22Rv1 (cell line): ENCODE measurements around the gene PRMT6.
"Not testable (repeated sequence)": the region's sequence is repeated elsewhere in the genome, so short reads cannot be mapped to it uniquely, and the experiment has no call there.

ENCODE experiments used
- H3K27ac ChIP-seq: fragments of 450-650 bp; 2 replicates; pipeline ENCODE4 v1.5.1; 2017
- ZFX ChIP-seq: fragments of 450-650 bp; IDR thresholded peaks from 2 replicates; pipeline ENCODE4 v1.6.1; 2017; ENCODE audit warnings: antibody characterized with exemption, borderline replicate concordance
- TF ChIP-seq, protein P1 (sequence below): fragments of 450-650 bp; IDR thresholded peaks from 2 replicates; pipeline ENCODE4 v1.5.1; 2017; ENCODE audit warnings: mild to moderate bottlenecking

PRMT6 gene

DNA sequence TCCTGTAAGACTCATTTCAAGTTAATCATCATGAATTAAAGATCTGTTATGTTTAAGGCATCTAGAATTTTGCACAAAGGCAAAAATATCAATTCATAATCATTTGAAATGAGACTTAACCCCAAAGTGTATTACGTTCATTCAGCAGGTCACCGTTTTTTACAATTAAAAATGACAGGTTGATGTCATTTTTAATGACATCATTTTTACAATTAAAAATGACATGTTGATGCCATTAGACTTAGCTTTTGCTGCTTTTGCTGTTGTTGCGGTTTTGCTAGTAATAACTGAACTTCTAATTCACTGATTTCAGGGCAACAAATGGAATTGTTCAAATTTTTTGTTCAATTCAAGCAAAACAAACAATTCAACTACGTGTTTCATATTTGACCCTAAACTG is 17.0 kb downstream of the PRMT6 start:
- TF ChIP-seq, protein P1, sequence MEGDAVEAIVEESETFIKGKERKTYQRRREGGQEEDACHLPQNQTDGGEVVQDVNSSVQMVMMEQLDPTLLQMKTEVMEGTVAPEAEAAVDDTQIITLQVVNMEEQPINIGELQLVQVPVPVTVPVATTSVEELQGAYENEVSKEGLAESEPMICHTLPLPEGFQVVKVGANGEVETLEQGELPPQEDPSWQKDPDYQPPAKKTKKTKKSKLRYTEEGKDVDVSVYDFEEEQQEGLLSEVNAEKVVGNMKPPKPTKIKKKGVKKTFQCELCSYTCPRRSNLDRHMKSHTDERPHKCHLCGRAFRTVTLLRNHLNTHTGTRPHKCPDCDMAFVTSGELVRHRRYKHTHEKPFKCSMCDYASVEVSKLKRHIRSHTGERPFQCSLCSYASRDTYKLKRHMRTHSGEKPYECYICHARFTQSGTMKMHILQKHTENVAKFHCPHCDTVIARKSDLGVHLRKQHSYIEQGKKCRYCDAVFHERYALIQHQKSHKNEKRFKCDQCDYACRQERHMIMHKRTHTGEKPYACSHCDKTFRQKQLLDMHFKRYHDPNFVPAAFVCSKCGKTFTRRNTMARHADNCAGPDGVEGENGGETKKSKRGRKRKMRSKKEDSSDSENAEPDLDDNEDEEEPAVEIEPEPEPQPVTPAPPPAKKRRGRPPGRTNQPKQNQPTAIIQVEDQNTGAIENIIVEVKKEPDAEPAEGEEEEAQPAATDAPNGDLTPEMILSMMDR = no peak
- TF ChIP-seq ZFX = no peak
- no peak overlapping the region for H3K27ac ChIP-seq

DNA sequence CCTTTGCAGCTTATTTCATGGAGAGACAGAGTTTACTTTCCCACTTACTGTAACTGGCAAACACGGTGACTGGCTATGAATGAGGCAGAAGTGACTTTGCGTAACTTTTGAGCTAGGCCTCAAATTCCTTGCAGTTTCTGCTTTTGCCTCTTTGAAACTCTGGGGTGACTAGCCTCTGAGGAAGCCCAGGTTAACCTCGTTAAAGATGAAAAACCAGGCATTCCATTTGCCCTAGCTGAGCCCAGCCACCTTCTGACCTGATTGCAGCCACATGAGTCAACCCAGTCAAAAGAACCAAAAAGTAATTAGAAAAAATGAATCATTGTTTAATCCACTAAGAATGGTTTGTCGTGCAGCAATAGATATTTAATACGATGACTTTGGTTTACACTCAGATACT is 20.4 kb downstream of the PRMT6 start:
- TF ChIP-seq, protein P1 = no peak
- TF ChIP-seq ZFX = no peak
- no peak overlapping the region for H3K27ac ChIP-seq

DNA sequence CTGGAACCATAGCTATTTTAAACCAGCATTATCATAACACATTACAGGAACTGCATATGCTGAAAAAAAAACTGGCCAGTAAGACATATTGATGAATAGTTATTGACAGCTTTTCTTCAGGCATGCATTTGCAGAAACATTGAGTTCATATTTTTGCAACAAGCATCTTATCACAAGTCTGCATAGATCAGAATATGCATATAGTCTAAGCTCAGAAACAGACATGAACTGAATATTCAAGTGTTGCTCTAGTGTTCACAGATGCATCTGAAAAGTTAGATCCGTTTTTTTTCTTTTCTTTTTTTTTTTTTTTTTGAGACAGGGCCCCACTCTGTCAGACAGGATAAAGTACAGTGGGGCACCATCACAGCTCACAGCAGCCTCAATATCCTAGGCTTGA is 22.8 kb downstream of the PRMT6 start:
- H3K27ac ChIP-seq = no peak overlapping the region
- TF ChIP-seq, protein P1 = no peak
- no peak for TF ChIP-seq ZFX

DNA sequence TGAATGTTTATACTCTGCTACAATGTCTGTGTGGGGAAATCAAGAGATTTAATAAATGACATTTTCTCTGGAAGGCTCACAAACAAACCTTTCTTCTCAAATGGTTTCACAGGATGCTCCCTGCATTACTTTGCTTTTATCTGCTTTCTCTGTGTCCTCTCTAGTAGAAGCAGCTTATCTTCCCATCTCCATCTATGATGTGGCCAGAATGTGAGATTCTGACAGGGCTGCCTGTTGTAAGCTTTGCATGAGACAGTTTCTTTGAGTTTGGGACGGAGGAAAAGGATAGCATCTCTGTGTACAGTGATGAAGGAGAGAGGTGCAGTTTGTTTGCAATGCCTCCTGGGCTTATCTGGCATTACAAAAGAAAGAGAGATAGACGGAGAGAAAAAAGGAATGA is 24.6 kb downstream of the PRMT6 start:
- H3K27ac ChIP-seq = no peak overlapping the region
- TF ChIP-seq, protein P1 = no peak
- no peak for TF ChIP-seq ZFX

DNA sequence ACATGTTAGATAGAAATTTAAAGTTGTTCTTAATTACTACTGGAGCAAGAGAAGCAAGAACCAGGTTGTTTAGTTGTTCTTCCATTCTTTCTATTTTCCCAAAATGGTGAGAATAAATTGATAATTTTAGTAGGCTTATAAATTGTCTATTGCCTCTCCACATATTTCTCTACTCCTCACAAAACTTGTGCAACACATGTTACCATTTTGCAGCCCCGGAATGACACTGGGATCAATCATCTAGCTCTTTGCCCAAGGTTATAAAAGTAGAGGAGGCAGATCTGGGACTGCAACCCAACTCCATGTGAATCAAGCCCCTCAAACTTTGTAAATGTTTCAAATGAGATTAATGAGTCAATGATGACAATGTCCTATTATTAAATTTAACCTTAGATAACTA is 34.9 kb downstream of the PRMT6 start:
- no peak overlapping the region for H3K27ac ChIP-seq
- no peak for TF ChIP-seq ZFX
- TF ChIP-seq, protein P1 = no peak

DNA sequence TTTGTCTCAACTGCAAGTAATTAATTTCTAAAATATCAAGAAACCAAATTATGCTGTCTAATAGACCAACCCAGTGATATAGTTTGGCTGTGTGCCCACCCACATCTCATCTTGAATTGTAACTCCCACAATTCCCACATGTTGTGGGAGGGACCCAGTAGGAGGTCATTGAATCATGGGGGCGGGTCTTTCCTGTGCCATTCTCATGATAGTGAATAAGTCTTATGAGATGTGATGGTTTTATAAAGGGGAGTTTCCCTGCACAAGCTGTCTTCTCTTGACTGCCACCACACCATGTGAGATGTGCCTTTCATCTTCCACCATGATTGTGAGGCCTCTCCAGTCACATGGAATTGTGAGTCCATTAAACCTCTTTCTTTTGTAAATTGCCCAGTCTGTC is 36.9 kb downstream of the PRMT6 start:
- H3K27ac ChIP-seq = not testable (repeated sequence)

DNA sequence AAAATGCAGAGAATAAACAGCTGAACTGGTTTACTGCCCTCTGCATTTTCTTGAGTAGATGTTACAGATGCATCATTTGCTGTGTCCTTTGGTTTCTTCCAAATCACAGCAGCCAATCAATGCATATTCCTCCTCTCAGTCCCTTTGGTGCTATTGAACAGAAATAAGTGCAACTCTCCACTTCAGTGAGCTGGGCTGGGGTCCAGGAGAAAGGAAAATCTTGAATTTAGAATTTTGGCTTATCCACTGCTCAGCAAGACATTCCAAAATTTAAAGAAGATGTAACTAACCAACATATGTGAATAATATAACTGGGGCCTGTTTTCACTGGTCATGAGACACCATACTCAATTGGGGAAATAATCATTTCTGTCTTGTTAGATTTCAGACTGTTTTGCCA is 39.2 kb downstream of the PRMT6 start:
- no peak overlapping the region for H3K27ac ChIP-seq
- no peak for TF ChIP-seq ZFX
- TF ChIP-seq, protein P1 = no peak

DNA sequence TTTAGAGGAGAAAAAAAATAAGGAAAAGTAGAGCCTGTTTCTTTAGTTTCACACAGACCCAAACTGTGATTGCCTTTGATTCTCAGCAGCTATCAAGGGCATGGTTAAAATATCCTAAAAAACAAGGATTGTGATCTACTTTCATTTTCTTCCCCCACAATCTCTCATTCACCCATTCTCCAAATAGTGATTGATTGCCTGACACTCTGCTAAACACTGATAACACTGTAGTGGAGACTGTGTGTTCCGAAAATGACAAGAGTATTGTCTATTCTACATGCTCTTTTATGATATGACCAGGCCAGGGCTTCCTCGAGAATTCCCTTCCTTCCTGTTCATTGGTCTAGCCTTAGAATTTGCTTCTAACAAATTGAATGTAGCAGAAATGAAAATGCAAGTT is 40.2 kb downstream of the PRMT6 start:
- no peak overlapping the region for H3K27ac ChIP-seq
- TF ChIP-seq, protein P1 = no peak
- TF ChIP-seq ZFX = no peak
